ENCODE measurements around the gene RETREG1. TPM values are rescaled to one million over a fixed set of nuclear protein-coding genes. Genes with fewer than 3 reads are reported as not detected.
"Not testable (repeated sequence)": the region's sequence is repeated elsewhere in the genome, so short reads cannot be mapped to it uniquely, and the experiment has no call there.

RETREG1 gene
- total and polyA plus RNA-seq, 2 of the 13 experiments (the other 11 are each of a cell fraction or from before 2014, with no cell fraction given) = 0.07 TPM; not detected in 1

- TF ChIP-seq ZBTB4 (CRISPR knock-in tag; IDR thresholded peaks at IDR 0.05; ENCODE audit: borderline replicate concordance) = no peak
- no peak for TF ChIP-seq BCL3 (CRISPR knock-in tag; IDR thresholded peaks at IDR 0.05)
- TF ChIP-seq HOXA5 (CRISPR knock-in tag; IDR thresholded peaks at IDR 0.05) = no peak
These were observed 38.0 kb upstream of the RETREG1 start (continued) for GRCh38 chr5:16654647-16655334.

GRCh38 chr5:16648739-16649138 lies 31.9 kb upstream of the RETREG1 start:
- H3K27me3 ChIP-seq (ENCODE audit: control insufficient read depth in 1 of 2, insufficient read depth in 2 of 2, low read length in 2 of 2); in situ Hi-C loops (cut with HindIII; ENCODE audit: extremely low pct_ligation_motif_present, low pct_unique_long_range_greater_than_20kb); H2AFZ ChIP-seq (ENCODE audit: low read length); H3K9ac ChIP-seq (ENCODE audit: insufficient read depth, low read depth, low read length); H3K79me2 ChIP-seq (ENCODE audit: insufficient read depth, low read length); H3K27ac ChIP-seq (ENCODE audit: extremely low read length, insufficient read depth, low read length); H3K4me3 ChIP-seq (replicated peaks in 1 of 3; ENCODE audit: insufficient read depth in 1 of 3, low read depth in 2 of 3, low read length in 3 of 3); CTCF ChIA-PET (ENCODE audit: low intra/inter-chr PET ratio, low total read pairs); POLR2A ChIA-PET; ATAC-seq; H3K4me2 ChIP-seq (ENCODE audit: low read depth, low read length); intact Hi-C loops (cut with micrococcal nuclease; ENCODE audit: unreplicated experiment); BruUV-seq (replicated peaks); FAIRE-seq; H3K36me3 ChIP-seq (replicated peaks in 1 of 2; ENCODE audit: control insufficient read depth in 1 of 2, insufficient read depth in 2 of 2, low read length in 2 of 2); H3K4me1 ChIP-seq (ENCODE audit: insufficient read depth, low read length); H3K9me3 ChIP-seq (ENCODE audit: low read length); DNase-seq (ENCODE audit: low spot score); H4K20me1 ChIP-seq (ENCODE audit: insufficient read depth, low read length): not testable (repeated sequence)
- no CpG with 5 or more reads among the region's 8 CpGs for WGBS (ENCODE audit: low lambda C conversion rate)

Data from HepG2 (cell line).